Gastrocnemius medialis (tissue), 4 donors: ENCODE results near the gene F8A3.

Experiments
- CTCF ChIP-seq, 5 experiments: fragments of 450-650 bp in 3 of 5; fragments of 200-600 bp in 2 of 5; sonication (generic) in 2 of 5; IDR thresholded peaks in 4 of 5; conservative IDR thresholded peaks in 1 of 5; 1 replicate in 4 of 5; 2 replicates in 1 of 5; pipeline ENCODE4 v1.5.1; 2016 to 2019; ENCODE audit warnings: antibody characterized with exemption in 5 of 5, mild to moderate bottlenecking in 3 of 5, moderate library complexity in 3 of 5
- POLR2A ChIP-seq, 2 donors: fragments of 450-650 bp; IDR thresholded peaks; one replicate each; pipeline ENCODE4 v1.6.1; 2017; ENCODE audit warnings: antibody characterized with exemption in 2 of 2, mild to moderate bottlenecking in 2 of 2, moderate library complexity in 2 of 2

DNA sequence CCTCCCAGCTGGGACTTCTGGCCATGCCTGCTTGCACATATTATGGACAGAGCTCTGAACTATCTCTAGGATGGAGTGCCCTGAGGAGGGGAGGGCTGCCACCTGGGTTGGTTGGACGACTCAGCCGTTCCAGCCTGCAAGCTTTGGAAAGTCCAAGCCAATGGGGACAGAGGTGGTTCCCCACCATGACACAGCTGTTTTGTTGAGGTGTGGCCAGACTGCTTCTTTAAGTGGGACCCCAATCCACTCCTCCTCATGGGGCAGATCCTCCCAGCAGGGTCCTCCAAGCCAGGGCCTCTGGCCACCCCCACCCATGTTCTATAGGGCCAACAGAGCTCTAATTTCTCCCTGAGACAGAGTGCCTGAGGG lies 22.7 kb downstream of the F8A3 start:
- TF ChIP-seq CTCF (IDR thresholded peaks at IDR 0.05 in 4 of 5, conservative IDR thresholded peaks at IDR 0.05 in 1 of 5): no peak
- TF ChIP-seq POLR2A (IDR thresholded peaks at IDR 0.05): no peak
